ENCODE data around the gene ARHGAP26. TPM values are rescaled to one million over a fixed set of nuclear protein-coding genes. Genes with fewer than 3 reads are reported as not detected.

Gene ARHGAP26
- total RNA-seq, 1 experiment from 2014 or later, result 34.5 TPM

- H3K27me3 ChIP-seq (ENCODE audit: insufficient read depth, low read length), result no peaks in the 10 kb centered on the region
- RAD21 ChIA-PET (ENCODE audit: low non-redundant PET in 1 of 2, low total read pairs in 2 of 2, uncharacterized antibody in 2 of 2, unreplicated experiment in 2 of 2), result no interaction called here
- no peak overlapping the region for H2AFZ ChIP-seq (ENCODE audit: low read depth, low read length, poor library complexity, severe bottlenecking)
- peaks cover 19 to 26% of the 10 kb centered on the region in 2 experiments for H3K4me1 ChIP-seq (ENCODE audit: control insufficient read depth in 1 of 2, insufficient read depth in 2 of 2, low read length in 2 of 2)
- no peak overlapping the region for H3K27ac ChIP-seq (ENCODE audit: low read depth, low read length)
- H3K4me3 ChIP-seq (replicated peaks in 1 of 2; ENCODE audit: low read depth in 1 of 2, low read length in 2 of 2), result no peak overlapping the region
- BruUV-seq (replicated peaks), result no TSS peak
- CTCF ChIA-PET, result no interaction called here
- no peaks in the 10 kb centered on the region for H3K9me3 ChIP-seq (ENCODE audit: control insufficient read depth in 1 of 2, insufficient read depth in 1 of 2, low read depth in 1 of 2, low read length in 2 of 2)
- ATAC-seq (no peak), DNase-seq (ENCODE audit: low read depth, low spot score) (no peak)
- no peaks in the 10 kb centered on the region for H3K36me3 ChIP-seq (ENCODE audit: control insufficient read depth in 1 of 2, insufficient read depth in 2 of 2, low read length in 2 of 2)
- H3K79me2 ChIP-seq (ENCODE audit: insufficient read depth, low read length), result no peaks in the 10 kb centered on the region
- H4K20me1 ChIP-seq (ENCODE audit: insufficient read depth), result no peaks in the 10 kb centered on the region
- no peak overlapping the region for H3K4me2 ChIP-seq (ENCODE audit: low read length)
- POLR2A ChIA-PET, result no interaction called here
- TF ChIP-seq SIN3A (IDR thresholded peaks at IDR 0.05; ENCODE audit: low read depth) (no peak), YY1 (IDR thresholded peaks at IDR 0.05; ENCODE audit: extremely low read depth, insufficient replicate concordance, low read depth, low read length) (no peak), ZBTB33 (IDR thresholded peaks at IDR 0.05; ENCODE audit: extremely low read depth, insufficient replicate concordance, low read length) (no peak), EZH2 (IDR thresholded peaks at IDR 0.05) (no peak)
- H3K9ac ChIP-seq (ENCODE audit: low read length), result no peak overlapping the region
- no peaks in the 10 kb centered on the region for H3K9me2 ChIP-seq (ENCODE audit: insufficient read depth)
- intact Hi-C loops (cut with micrococcal nuclease), result no loop called here
Observed at GRCh38 chr5:142955628-142956027, 185.5 kb downstream of the ARHGAP26 start.

GRCh38 chr5:142957528-142957927, 187.4 kb downstream of the ARHGAP26 start:
- DNase-seq (ENCODE audit: low read depth, low spot score) (no peak), ATAC-seq (no peak)
- intact Hi-C loops (cut with micrococcal nuclease), result no loop called here
- no peak overlapping the region for H3K27ac ChIP-seq (ENCODE audit: low read depth, low read length)
- RAD21 ChIA-PET (ENCODE audit: low non-redundant PET in 1 of 2, low total read pairs in 2 of 2, uncharacterized antibody in 2 of 2, unreplicated experiment in 2 of 2), result no interaction called here
- H2AFZ ChIP-seq (ENCODE audit: low read depth, low read length, poor library complexity, severe bottlenecking), result no peak overlapping the region
- H3K36me3 ChIP-seq (ENCODE audit: control insufficient read depth in 1 of 2, insufficient read depth in 2 of 2, low read length in 2 of 2), result no peaks in the 10 kb centered on the region
- H3K9ac ChIP-seq (ENCODE audit: low read length), result no peak overlapping the region
- peaks cover 28 to 29% of the 10 kb centered on the region in 2 experiments for H3K4me1 ChIP-seq (ENCODE audit: control insufficient read depth in 1 of 2, insufficient read depth in 2 of 2, low read length in 2 of 2)
- no peaks in the 10 kb centered on the region for H3K9me3 ChIP-seq (ENCODE audit: control insufficient read depth in 1 of 2, insufficient read depth in 1 of 2, low read depth in 1 of 2, low read length in 2 of 2)
- H4K20me1 ChIP-seq (ENCODE audit: insufficient read depth), result no peaks in the 10 kb centered on the region
- POLR2A ChIA-PET, result no interaction called here
- CTCF ChIA-PET, result interaction anchor here (1.5 kb wide), 1 partner anchor 244 kb away, joined by 6 read pairs; no protein-coding TSS in a partner anchor
- no peaks in the 10 kb centered on the region for H3K27me3 ChIP-seq (ENCODE audit: insufficient read depth, low read length)
- H3K4me2 ChIP-seq (ENCODE audit: low read length), result no peak overlapping the region
- H3K9me2 ChIP-seq (ENCODE audit: insufficient read depth), result no peaks in the 10 kb centered on the region
- BruUV-seq (replicated peaks), result no TSS peak
- no peaks in the 10 kb centered on the region for H3K79me2 ChIP-seq (ENCODE audit: insufficient read depth, low read length)
- no peak overlapping the region for H3K4me3 ChIP-seq (replicated peaks in 1 of 2; ENCODE audit: low read depth in 1 of 2, low read length in 2 of 2)
- no peak for TF ChIP-seq MAX (IDR thresholded peaks at IDR 0.05)
- no peak for TF ChIP-seq CBX3 (IDR thresholded peaks at IDR 0.05; ENCODE audit: low read depth)
- no peak for TF ChIP-seq EZH2 (IDR thresholded peaks at IDR 0.05)
- TF ChIP-seq EZH2phosphoT487 (IDR thresholded peaks at IDR 0.05; ENCODE audit: borderline replicate concordance), result no peak
- no peak for TF ChIP-seq SIN3A (IDR thresholded peaks at IDR 0.05; ENCODE audit: low read depth)
- TF ChIP-seq ZNF274 (IDR thresholded peaks at IDR 0.05; ENCODE audit: low read depth, low read length), result no peak
- no peak for TF ChIP-seq TCF7L2 (IDR thresholded peaks at IDR 0.05; ENCODE audit: borderline replicate concordance, extremely low read depth, insufficient read depth, insufficient read length)
- no peak for TF ChIP-seq REST (IDR thresholded peaks at IDR 0.05; ENCODE audit: low read depth)
- no peak for TF ChIP-seq CEBPB (IDR thresholded peaks at IDR 0.05; ENCODE audit: low read depth)
- no peak for TF ChIP-seq SP1 (IDR thresholded peaks at IDR 0.05; ENCODE audit: low read depth)
- TF ChIP-seq ZFX (IDR thresholded peaks at IDR 0.05), result no peak
- no peak for TF ChIP-seq SRF (IDR thresholded peaks at IDR 0.05; ENCODE audit: low read depth)
